ENCODE data around the gene SART1. TPM values are rescaled to one million over a fixed set of nuclear protein-coding genes. Genes with fewer than 3 reads are reported as not detected.

Gene SART1
- total RNA-seq, 3 donors from 2014 or later: 40.1 to 60.2 (median 41.8) TPM

DNA sequence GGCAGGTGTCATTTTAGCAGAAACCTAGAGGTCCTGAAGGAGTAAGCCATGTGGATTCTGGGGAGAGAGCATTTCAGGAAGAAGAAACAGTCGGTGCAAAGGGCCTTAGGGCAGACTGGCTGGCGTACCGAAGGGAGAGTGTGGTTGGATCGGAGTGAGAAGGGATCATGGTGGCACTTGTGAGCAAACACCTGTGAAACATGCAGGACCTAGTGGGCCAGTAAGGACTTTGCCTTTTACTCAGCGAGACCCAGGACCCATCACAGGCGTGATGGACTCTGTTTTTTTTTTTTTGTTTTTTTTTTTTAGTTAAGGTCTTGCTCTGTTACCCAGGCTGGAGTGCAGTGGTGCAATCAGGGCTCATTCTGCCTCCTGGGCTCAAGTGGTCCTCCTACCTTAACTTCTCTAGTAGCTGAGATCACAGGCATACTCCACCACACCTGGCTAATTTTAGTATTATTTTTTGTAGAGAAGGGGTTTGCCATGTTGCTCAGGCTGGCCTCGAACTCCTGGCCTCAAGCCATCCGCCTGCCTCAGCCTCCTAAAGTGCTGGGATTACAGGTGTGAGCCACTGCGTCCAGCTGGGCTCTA lies 19.7 kb upstream of the SART1 start:
- no peak overlapping the region for H3K4me3 ChIP-seq
- no peaks in the 10 kb centered on the region for H3K9me3 ChIP-seq
- TF ChIP-seq CTCF (IDR thresholded peaks at IDR 0.05): no peak
- ATAC-seq: no peak
- intact Hi-C loops (cut with DNase I, micrococcal nuclease): no loop called here
- DNase-seq: no peak
- no peaks in the 10 kb centered on the region for H3K36me3 ChIP-seq (ENCODE audit: low read depth)
- H3K4me1 ChIP-seq (ENCODE audit: low read depth): no peaks in the 10 kb centered on the region

- Histone ChIP-seq H3K36me3 (ENCODE audit: low read depth) (no peaks in the 10 kb centered on the region), H3K9me3 (no peaks in the 10 kb centered on the region), H3K4me1 (ENCODE audit: low read depth) (no peaks in the 10 kb centered on the region), H3K4me3 (no peak overlapping the region)
- TF ChIP-seq CTCF (IDR thresholded peaks at IDR 0.05): no peak
- DNase-seq (no peak), ATAC-seq (no peak)
- intact Hi-C loops (cut with DNase I, micrococcal nuclease): no loop called here
Observed at GRCh38 chr11:65942531-65942930, 19.0 kb upstream of the SART1 start.

- intact Hi-C loops (cut with DNase I, micrococcal nuclease): no loop called here
- ATAC-seq: no peak
- H3K36me3 ChIP-seq (ENCODE audit: low read depth): no peaks in the 10 kb centered on the region
- H3K4me1 ChIP-seq (ENCODE audit: low read depth): no peaks in the 10 kb centered on the region
- no peak for DNase-seq
- no peak overlapping the region for H3K4me3 ChIP-seq
- no peaks in the 10 kb centered on the region for H3K9me3 ChIP-seq
- no peak for TF ChIP-seq CTCF (IDR thresholded peaks at IDR 0.05)
Observed at GRCh38 chr11:65944191-65944590, 17.3 kb upstream of the SART1 start.

GRCh38 chr11:65944767-65945166 lies 16.8 kb upstream of the SART1 start:
- DNase-seq (no peak), ATAC-seq (no peak)
- no peak for TF ChIP-seq CTCF (IDR thresholded peaks at IDR 0.05)
- Histone ChIP-seq H3K4me3 (no peak overlapping the region), H3K9me3 (no peaks in the 10 kb centered on the region), H3K36me3 (ENCODE audit: low read depth) (no peaks in the 10 kb centered on the region), H3K4me1 (ENCODE audit: low read depth) (no peaks in the 10 kb centered on the region)
- intact Hi-C loops (cut with DNase I, micrococcal nuclease): no loop called here

- intact Hi-C loops (cut with DNase I, micrococcal nuclease): no loop called here
- H3K9me3 ChIP-seq: no peaks in the 10 kb centered on the region
- no peaks in the 10 kb centered on the region for H3K36me3 ChIP-seq (ENCODE audit: low read depth)
- no peak for ATAC-seq
- DNase-seq: no peak
- TF ChIP-seq CTCF (IDR thresholded peaks at IDR 0.05): no peak
- H3K4me3 ChIP-seq: no peak within 1 kb of the TSS
- H3K4me1 ChIP-seq (ENCODE audit: low read depth): no peaks in the 10 kb centered on the region
Observed at GRCh38 chr11:65945430-65945911, 16.1 kb upstream of the SART1 start, which contains the start of gene TSGA10IP. Gene TSGA10IP, plus strand, starts transcription at chr11:65945480. Its CDS starts 196 bp downstream, at chr11:65945676.

All from mucosa of descending colon (tissue), 3 donors.